ENCODE results near the gene PACS2. TPM values are rescaled to one million over a fixed set of nuclear protein-coding genes. Genes with fewer than 3 reads are reported as not detected.

Gene PACS2
- total and polyA plus RNA-seq, 2 donors (not counting 1 experiment from before 2014, with no cell fraction given), result 65.6 to 70.7 TPM

DNA sequence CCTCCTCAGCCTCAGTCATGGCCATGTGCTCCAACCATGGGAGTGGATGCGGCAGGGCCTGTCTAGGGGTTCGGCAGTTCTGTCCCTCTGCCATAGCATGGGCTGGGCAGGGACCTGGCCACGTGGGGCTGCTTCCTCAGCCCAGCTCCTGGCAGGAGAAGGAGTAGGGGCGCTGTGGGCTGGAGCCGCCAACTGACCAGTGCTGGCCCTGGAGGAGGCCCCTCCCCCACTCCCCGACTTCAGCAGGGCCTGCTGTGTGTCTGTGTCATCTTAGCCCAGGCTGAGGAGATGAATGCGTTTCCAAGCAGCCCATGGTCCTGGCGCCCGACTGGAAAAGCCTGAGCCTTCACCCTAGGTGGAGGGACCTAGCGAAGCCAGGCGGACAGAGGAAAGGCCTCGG, 2.7 kb upstream of the PACS2 start:
- H3K27me3 Mint-ChIP-seq, result no peaks in the 10 kb centered on the region
- no peak overlapping the region for H3K4me2 ChIP-seq (replicated peaks; ENCODE audit: low read depth, low read length, poor library complexity, severe bottlenecking)
- H3K4me1 ChIP-seq (ENCODE audit: control insufficient read depth in 2 of 2, insufficient read depth in 2 of 2, low read length in 2 of 2), result peaks cover 13 to 22% of the 10 kb centered on the region in 2 donors
- H4K20me1 ChIP-seq (ENCODE audit: control insufficient read depth, insufficient read depth, low read length, poor library complexity, severe bottlenecking), result peaks cover 14% of the 10 kb centered on the region
- 93% methylated on average over 12 of the region's 12 CpGs for whole genome bisulfite sequencing (ENCODE audit: insufficient coverage)
- peaks cover 11% of the 10 kb centered on the region for H3K4me1 Mint-ChIP-seq
- H3K4me3 ChIP-seq (ENCODE audit: control extremely low read depth in 1 of 5, extremely low read depth in 1 of 5, insufficient read depth in 1 of 5, low read depth in 2 of 5, low read length in 4 of 5), result no peak overlapping the region
- H3K9me3 Mint-ChIP-seq (ENCODE audit: insufficient read depth), result no peaks in the 10 kb centered on the region
- intact Hi-C loops (cut with micrococcal nuclease), result no loop called here
- POLR2A ChIA-PET, result no interaction called here
- H3K27me3 ChIP-seq (replicated peaks in 1 of 4; ENCODE audit: control extremely low read depth in 1 of 4, control insufficient read depth in 3 of 4, insufficient read depth in 4 of 4, low read length in 3 of 4), result no peaks in the 10 kb centered on the region
- no peak for TF ChIP-seq EZH2 (IDR thresholded peaks at IDR 0.05; ENCODE audit: borderline replicate concordance, insufficient read depth, low read depth, low read length, poor library complexity, severe bottlenecking)
- TF ChIP-seq, protein P1, sequence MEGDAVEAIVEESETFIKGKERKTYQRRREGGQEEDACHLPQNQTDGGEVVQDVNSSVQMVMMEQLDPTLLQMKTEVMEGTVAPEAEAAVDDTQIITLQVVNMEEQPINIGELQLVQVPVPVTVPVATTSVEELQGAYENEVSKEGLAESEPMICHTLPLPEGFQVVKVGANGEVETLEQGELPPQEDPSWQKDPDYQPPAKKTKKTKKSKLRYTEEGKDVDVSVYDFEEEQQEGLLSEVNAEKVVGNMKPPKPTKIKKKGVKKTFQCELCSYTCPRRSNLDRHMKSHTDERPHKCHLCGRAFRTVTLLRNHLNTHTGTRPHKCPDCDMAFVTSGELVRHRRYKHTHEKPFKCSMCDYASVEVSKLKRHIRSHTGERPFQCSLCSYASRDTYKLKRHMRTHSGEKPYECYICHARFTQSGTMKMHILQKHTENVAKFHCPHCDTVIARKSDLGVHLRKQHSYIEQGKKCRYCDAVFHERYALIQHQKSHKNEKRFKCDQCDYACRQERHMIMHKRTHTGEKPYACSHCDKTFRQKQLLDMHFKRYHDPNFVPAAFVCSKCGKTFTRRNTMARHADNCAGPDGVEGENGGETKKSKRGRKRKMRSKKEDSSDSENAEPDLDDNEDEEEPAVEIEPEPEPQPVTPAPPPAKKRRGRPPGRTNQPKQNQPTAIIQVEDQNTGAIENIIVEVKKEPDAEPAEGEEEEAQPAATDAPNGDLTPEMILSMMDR (IDR thresholded peaks at IDR 0.05), result no peak
- H3K9me3 ChIP-seq (ENCODE audit: control extremely low read depth in 1 of 3, control insufficient read depth in 2 of 3, insufficient read depth in 1 of 3, low read length in 2 of 3), result no peaks in the 10 kb centered on the region
- no peak overlapping the region for H3K4me3 Mint-ChIP-seq
- no peak overlapping the region for H3K9ac ChIP-seq (ENCODE audit: low read length)
- DNase-seq (no peak), ATAC-seq (ENCODE audit: low read depth) (no peak)
- H3K36me3 ChIP-seq (replicated peaks in 1 of 2; ENCODE audit: control extremely low read depth in 1 of 2, control insufficient read depth in 1 of 2, extremely low read depth in 1 of 2, insufficient read depth in 2 of 2, low read length in 1 of 2), result no peaks in the 10 kb centered on the region
- H3K27ac Mint-ChIP-seq, result no peak overlapping the region
- no peak overlapping the region for H2AFZ ChIP-seq (ENCODE audit: insufficient read depth, low read depth, low read length, poor library complexity, severe bottlenecking)
- no peak overlapping the region for H3K27ac ChIP-seq (ENCODE audit: low read length in 2 of 2)
- CTCF ChIA-PET, result no interaction called here
- H3K79me2 ChIP-seq (ENCODE audit: control insufficient read depth, insufficient read depth, low read length), result peaks cover 6% of the 10 kb centered on the region

DNA sequence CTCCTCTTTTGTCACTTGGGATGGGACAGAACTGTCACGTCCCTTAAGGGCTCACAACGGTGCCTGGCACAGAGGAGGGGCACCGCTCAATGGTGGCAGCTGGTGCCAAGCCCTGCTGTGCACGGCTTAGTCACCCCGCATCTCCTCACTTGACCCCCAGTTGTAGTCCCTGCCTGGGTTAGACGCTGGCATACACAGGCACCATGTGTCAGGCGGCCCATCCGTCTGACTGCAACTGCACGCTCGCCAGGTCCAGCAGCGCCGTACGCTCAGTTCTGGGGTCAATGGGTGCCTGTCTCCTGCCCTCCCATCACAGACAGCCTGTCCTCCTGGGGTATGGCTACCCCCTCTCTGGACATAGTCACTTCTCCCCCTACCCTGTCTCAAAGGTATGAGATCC, 1.6 kb upstream of the PACS2 start:
- DNase-seq (no peak), ATAC-seq (ENCODE audit: low read depth) (no peak)

More for the DNA sequence above, 1.6 kb upstream of the PACS2 start:
- CTCF ChIA-PET, result interaction anchor here (1.2 to 2.1 kb wide), 3 partner anchors 12 to 177 kb away, joined by 4 to 12 read pairs (median 5); partner anchors contain the start of gene BRF1
- Mint-ChIP-seq H3K4me1 (peaks cover 11% of the 10 kb centered on the region), H3K27ac (no peak overlapping the region), H3K27me3 (no peaks in the 10 kb centered on the region), H3K9me3 (ENCODE audit: insufficient read depth) (no peaks in the 10 kb centered on the region), H3K4me3 (peak overlapping the region; percentile 90)
- intact Hi-C loops (cut with micrococcal nuclease), result no loop called here
- Histone ChIP-seq H3K9ac (ENCODE audit: low read length) (no peak overlapping the region), H3K27me3 (replicated peaks in 1 of 4; ENCODE audit: control extremely low read depth in 1 of 4, control insufficient read depth in 3 of 4, insufficient read depth in 4 of 4, low read length in 3 of 4) (no peaks in the 10 kb centered on the region), H3K4me1 (ENCODE audit: control insufficient read depth in 2 of 2, insufficient read depth in 2 of 2, low read length in 2 of 2) (peaks cover 13 to 22% of the 10 kb centered on the region in 2 donors), H3K4me3 (ENCODE audit: control extremely low read depth in 1 of 5, extremely low read depth in 1 of 5, insufficient read depth in 1 of 5, low read depth in 2 of 5, low read length in 4 of 5) (no peak overlapping the region), H3K4me2 (replicated peaks; ENCODE audit: low read depth, low read length, poor library complexity, severe bottlenecking) (peak overlapping the region; percentile 90), H4K20me1 (ENCODE audit: control insufficient read depth, insufficient read depth, low read length, poor library complexity, severe bottlenecking) (peaks cover 19% of the 10 kb centered on the region), H3K36me3 (replicated peaks in 1 of 2; ENCODE audit: control extremely low read depth in 1 of 2, control insufficient read depth in 1 of 2, extremely low read depth in 1 of 2, insufficient read depth in 2 of 2, low read length in 1 of 2) (no peaks in the 10 kb centered on the region), H2AFZ (ENCODE audit: insufficient read depth, low read depth, low read length, poor library complexity, severe bottlenecking) (peak overlapping the region; percentile 93), H3K79me2 (ENCODE audit: control insufficient read depth, insufficient read depth, low read length) (peaks cover 8% of the 10 kb centered on the region), H3K27ac (ENCODE audit: low read length in 2 of 2) (no peak overlapping the region), H3K9me3 (ENCODE audit: control extremely low read depth in 1 of 3, control insufficient read depth in 2 of 3, insufficient read depth in 1 of 3, low read length in 2 of 3) (no peaks in the 10 kb centered on the region)
- POLR2A ChIA-PET, result interaction anchor here (2.3 kb wide), 1 partner anchor 12 kb away, joined by 25 read pairs; the partner anchor contains the start of gene BRF1
- TF ChIP-seq, protein P1 (IDR thresholded peaks at IDR 0.05), result no peak
- 96% methylated on average over 13 of the region's 13 CpGs for WGBS (ENCODE audit: insufficient coverage)
